Measurements from ENCODE around the gene EHF.

The EHF gene

GRCh38 chr11:34602245-34602644, 18.6 kb upstream of the EHF start:
- no peak for DNase-seq (ENCODE audit: low read depth)

- no peak for DNase-seq (ENCODE audit: low read depth)
Measured at GRCh38 chr11:34603129-34604001, 17.5 kb upstream of the EHF start.

GRCh38 chr11:34604145-34604544, 16.7 kb upstream of the EHF start:
- no peak for DNase-seq (ENCODE audit: low read depth)

- no peak for DNase-seq (ENCODE audit: low read depth)
Measured at GRCh38 chr11:34604911-34605310, 16.0 kb upstream of the EHF start.

- DNase-seq (ENCODE audit: low read depth) = no peak
Measured at GRCh38 chr11:34605481-34606325, 15.2 kb upstream of the EHF start.

GRCh38 chr11:34606326-34607120, 14.4 kb upstream of the EHF start:
- DNase-seq (ENCODE audit: low read depth) = no peak

- no peak for DNase-seq (ENCODE audit: low read depth)
Measured at GRCh38 chr11:34609187-34609751, 11.6 kb upstream of the EHF start.

- DNase-seq (ENCODE audit: low read depth) = no peak
Measured at GRCh38 chr11:34609850-34610249, 11.0 kb upstream of the EHF start.

DNA sequence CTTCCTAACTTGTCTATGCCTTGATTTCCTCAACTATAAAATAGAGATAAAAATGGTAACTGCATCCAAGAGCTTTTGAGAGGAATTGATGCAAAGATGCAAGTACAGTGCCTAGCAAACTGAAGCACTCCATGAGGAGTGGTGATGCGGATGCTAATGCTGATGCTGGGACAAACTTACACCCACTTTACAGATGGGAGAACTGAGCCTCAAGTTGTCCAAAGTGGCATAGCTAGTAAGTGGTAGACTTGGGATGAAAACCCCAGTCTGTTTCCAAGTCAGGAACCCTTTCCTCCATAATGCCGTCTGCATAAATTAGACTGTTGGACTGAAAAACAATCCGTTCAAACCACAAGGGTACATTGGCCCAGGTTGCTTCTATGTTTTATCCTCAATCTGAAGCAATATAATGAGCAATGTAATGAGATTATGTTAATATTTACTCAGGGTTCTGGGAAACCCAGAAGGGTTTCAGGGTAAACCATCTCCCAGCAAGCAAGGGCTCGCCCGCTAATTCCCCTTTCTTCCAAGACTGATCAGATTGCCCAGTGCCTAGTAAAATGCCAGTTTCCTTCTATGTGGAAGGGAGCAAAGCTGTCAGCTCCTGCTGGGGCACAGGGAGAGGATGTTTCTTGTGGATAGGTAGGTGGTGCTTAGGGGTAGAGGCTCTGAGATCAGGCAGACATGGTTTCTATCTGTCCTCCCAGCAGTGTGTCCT, 10.4 kb upstream of the EHF start:
- DNase-seq (ENCODE audit: low read depth) = no peak

DNA sequence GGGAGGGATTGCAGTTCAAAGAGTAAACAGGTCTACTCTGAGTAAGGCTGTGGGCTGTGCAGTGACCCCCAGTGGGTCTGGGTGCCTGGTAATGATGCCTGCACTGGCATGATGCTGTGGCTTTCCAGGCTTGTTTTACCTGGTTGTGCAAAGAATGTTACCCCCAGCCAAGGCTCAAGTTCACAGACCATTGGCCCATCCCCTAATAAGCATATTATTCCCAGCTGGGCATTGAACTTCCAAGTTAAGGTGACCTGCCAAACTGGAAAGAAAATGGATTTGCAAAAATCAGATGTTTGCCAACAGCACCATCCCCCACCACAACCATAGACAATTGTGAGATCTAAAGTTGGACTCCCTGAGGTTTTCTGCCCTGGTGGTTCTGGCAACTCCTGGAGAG, 7.9 kb upstream of the EHF start:
- DNase-seq (ENCODE audit: low read depth) = no peak

DNA sequence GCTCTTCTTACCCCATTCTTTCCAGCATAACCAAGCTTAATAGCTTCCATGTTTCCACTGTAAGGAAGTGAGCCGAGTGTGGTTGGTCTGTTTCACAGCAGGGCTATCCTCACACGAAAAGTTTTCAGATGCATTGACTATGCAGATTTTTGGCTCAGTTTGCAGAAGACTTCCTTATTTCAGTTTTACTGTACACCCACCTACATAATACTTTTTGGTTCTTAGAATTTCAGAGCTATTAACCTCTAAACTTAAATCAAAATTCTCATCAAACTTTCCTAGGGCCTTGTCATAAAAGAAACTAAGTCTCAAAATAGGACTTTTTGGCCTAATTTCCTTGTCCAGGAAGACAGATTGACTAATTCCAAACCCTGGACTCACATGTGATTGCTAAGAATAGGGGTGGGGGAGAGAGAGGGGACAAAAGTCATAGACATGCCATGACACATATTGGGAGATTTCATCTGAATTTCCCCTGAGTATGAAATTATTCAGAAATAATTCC, 7.3 kb upstream of the EHF start:
- no peak for DNase-seq (ENCODE audit: low read depth)

DNA sequence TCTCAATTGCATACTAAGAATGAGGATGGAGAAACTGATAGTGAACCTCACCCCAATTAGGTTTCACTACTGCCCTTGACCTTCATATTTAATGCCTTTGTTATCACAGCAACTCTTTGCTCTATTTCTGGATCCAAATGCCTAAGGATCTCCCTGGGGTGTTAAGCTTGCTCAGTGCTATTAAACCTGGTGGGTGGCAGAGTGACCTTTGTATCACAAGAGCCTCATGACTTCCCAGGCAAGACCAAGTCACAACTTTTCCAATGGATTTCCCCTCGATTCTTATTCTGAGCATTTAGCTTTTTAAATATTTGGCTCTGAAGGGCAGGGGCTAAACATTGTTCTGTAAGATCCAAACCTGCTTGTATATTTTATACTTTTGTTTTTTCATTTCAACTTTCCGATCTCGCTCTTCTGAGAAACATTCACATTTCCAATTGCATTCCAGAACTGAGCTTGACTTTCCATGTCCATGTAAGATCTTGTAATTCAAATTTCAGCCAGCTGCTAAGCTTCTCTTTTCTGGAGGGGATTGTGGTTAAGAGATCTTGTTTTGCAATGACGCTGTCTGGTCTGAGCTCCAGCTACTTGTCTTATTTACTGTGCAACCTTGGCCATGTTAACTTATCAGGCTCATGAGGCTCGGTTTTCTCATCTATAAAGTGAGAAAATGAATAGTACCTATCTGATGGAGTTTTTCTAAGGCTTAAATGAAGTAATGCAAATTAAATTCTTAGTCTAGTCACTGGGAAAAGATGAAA, 6.4 kb upstream of the EHF start:
- peak; percentile 65 for DNase-seq (ENCODE audit: low read depth)

DNA sequence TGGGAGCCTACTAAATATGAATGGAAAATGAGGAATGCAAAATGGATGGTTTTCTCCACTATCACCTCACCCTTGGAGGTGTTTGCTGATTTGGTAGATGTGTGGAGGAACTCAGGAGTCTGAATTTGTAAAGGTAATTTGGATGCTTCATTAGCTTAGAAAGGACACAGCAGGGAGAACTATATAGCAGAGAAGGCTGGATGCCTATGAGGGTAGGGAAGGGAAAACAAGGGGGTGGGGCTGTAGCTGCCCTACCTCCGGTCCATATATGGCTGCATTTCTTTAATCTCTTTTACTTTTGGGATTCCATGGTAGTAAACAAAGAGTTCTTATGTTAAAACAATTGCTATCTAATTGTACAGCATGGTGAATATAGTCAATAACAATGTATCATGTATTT, 4.8 kb upstream of the EHF start:
- DNase-seq (ENCODE audit: low read depth) = no peak

DNA sequence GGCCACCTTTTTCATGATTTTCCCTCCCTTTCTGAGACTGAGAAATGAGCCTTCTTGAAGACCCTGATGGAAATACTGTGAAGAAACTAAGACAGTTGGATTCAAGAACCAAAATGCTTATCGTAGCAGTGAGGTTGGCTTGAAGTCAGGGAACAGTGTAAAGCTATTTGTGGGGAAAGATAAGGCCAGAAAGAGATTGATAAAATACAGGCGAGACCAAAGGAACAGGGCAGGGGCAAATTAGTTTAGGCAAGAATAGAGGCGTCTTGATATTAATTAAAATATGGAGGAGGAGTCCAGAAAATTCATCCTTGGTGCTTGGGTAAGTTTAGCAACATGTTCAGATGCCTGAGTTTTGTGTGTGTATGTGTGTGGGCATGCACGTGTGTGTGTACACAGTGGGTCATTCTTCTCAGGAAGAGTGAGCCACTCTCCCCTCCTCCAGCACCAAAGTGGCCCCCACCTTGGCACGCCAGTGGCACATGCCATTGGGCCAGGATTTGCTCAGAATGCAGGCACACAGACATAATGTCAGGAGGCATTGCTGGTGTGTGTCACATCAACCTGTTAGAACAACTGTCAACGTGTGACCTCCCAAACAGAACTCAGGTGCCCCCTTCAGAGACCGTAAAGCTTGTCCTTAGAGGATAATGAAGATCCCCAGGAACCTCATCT, 3.9 kb upstream of the EHF start:
- no peak for DNase-seq (ENCODE audit: low read depth)

DNA sequence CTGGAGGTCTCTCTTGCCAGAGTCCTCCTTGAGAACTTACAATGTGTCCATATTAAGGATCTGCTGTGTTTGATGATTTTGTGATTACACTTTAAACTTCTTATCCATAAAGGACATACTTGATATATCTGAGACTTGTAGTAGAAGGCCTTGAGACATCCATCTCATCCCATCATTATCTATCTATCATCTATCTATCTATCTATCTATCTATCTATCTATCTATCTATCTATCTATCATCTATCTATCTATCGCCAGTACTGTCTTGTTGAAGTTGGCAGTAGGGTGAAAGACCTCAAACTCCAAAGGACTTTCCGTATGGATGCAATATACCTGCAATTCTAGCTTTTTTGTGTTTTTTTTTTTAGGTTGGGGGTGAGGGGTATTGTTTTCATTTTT, 2.5 kb upstream of the EHF start:
- no peak for DNase-seq (ENCODE audit: low read depth)

DNA sequence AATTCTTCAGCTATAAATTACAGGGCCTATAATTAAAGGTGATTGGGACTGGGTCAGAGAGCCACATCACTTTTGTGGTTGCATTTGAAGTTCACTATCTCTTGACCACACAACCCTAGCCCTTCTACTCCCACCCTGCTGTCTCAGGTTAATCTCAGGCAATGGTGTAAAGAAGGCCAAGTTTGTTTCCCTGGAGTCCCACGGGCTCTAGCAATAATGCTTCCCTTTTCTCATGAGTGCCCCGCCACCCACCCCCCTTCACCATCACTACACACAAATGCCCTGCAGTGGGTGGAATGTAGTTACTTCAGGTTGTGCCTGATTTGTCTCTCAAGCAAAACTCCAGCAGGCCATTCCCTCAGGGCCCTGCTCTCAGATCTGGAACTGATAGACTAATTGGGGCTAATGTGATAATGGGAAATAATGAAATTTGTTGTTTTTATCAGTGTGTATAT, 1.8 kb upstream of the EHF start:
- no peak for DNase-seq (ENCODE audit: low read depth)

- DNase-seq (ENCODE audit: low read depth) = no peak
Measured at GRCh38 chr11:34620202-34620601, 691 bp upstream of the EHF start.

GRCh38 chr11:34621876-34622275, 983 bp downstream of the EHF start:
- DNase-seq (ENCODE audit: low read depth) = no peak

GRCh38 chr11:34623463-34623862, 2.6 kb downstream of the EHF start:
- no peak for DNase-seq (ENCODE audit: low read depth)

DNA sequence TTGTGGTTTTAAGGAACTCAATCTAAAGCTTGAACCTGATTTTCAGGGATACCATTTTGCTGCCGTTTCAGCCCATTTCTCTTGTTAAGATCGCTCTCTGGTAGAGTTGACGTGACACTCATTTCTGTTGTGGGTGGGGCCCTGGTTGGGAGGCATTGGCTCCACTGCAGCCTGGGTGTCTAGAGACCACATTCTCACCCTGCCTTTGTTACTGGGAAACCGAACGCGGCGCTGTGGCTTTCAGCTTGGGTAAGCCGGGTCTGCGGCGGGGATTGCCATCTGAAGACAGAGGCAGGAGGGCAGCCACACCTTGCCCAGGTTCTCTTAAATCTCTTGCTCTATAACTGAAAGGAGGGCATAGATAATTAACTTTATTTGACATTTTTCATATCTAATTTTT, 3.2 kb downstream of the EHF start:
- DNase-seq (ENCODE audit: low read depth) = no peak
